Measurements from ENCODE around the gene ECE1.

The ECE1 gene

DNA sequence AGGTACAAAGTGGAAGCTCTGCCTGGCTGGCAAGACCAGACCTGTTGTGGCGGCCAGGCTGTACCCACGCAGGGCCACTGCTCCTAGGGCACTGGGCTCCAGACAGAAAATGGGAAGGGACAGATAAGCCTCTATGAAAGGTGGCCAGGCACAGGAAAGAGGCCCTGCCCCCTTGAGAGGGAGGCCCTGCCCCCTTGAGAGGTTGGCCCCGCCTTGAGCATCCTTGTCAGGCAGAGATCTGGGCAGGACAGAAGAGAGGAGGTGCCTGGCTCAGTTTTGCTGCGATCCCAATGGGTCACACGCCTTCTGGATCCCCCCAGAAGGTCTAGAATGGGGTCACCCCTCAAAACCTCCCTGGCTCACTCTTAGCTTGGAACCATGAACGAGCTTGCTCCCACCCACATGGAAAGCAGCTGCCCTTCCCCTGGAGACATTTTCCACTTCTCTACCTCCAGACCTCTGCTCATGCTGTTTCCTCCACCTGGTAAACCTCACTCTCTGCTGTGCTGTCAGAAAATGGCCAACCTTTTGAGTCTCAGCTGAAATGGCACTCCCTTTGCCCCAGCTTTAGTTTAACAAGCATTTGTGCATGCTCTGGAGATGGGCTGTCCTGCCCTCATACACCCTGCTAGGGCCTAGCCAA is 17.5 kb upstream of the ECE1 start:
- DNase-seq, result no peak

DNA sequence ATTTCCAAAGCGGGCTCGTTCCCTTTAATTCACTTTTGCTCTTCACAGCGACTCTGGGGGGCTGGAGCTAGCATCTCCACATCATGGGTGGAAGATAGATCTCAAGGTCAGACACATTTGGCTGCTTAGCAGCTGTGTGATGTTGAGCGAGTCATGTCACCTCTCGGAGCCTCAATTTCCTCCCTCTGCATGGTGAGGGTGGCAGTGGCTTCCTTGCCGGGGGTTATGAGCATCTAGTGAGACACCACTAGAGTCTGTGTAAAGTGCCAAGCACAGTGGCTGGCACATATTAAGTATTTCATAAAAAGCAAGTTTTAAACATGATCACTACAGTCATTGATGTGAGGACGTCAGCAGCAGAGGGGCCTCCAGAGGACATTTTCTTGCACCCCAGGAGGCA is 16.9 kb upstream of the ECE1 start:
- no peak for DNase-seq

DNA sequence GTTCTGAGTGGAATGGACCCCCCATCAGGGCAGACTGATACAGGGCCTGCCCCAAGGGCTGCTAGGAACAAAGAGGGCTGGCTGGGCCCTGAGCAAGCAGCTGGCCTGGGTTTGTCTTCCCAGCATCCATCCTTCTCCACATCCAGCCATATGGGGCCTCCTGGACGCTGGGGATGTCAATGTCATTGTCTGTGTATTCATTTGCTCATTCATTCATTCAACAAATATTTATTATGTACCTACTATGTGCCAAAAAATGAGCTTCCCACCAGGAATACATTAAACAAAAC is 15.6 kb upstream of the ECE1 start:
- DNase-seq, result no peak

GRCh38 chr1:21305155-21305899 is 15.1 kb upstream of the ECE1 start:
- no peak for DNase-seq

DNA sequence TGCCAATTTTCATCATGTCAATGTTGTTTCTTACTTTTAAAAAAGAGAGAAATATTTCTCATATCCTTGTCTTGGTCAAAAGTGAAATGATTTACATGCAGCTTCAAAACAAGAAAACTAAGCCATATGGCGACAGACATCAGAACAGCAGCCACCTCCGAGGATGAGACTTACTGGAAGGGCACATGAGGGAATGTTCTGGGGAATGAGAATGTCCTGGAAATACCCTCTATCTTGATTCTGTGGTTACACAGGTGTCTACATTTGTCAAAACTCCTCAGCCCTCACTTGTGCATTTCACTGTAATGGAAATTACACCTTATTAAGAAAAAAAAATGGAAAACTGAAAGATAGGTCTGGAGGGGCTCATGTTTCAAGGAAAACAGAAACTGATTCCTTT is 14.2 kb upstream of the ECE1 start:
- no peak for DNase-seq

DNA sequence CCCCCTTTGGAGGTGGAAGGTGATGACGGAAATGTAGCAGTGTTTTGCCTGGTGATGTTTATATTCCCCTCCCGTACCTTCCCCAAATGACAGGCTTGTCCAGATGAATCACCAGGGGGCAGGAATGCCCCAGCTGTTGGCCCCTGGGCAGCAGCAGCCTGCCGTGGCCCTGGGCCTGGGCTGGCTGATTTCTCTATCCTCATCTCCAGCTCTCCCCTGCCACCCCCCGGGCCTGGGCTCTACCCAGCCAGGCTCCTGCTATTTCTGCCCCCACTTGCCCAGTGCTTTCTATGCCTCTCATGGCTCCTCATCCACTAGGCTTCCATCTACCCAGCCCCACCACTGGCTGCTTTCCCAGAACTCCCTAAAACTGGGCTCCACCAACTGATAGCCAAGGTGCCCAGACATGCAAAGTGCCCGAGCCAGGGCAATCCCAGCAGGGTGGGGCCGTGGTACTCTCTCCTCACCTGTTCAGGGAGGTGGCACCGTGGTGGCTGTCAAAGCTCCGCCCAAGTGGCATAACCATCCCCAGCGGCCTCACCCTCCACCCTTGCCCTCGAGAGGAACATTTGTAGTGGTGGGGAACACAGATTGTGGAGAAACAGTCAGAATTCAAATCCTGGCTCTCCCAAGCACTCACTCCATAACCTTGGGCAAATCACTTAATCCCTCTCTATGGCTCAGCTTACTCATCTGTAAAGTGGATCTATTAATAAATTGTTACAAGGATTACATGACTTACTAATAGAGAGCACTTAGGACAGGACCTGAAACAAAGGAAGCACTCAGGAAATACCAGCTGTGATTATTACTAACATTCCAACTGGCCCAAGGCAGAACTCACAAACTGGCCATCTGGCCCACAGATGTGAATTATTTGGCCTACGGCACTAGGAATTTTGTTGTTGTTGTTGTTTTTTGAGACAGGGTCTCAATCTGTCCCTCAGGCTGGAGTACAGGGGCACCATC is 12.8 kb upstream of the ECE1 start:
- no peak for DNase-seq

DNA sequence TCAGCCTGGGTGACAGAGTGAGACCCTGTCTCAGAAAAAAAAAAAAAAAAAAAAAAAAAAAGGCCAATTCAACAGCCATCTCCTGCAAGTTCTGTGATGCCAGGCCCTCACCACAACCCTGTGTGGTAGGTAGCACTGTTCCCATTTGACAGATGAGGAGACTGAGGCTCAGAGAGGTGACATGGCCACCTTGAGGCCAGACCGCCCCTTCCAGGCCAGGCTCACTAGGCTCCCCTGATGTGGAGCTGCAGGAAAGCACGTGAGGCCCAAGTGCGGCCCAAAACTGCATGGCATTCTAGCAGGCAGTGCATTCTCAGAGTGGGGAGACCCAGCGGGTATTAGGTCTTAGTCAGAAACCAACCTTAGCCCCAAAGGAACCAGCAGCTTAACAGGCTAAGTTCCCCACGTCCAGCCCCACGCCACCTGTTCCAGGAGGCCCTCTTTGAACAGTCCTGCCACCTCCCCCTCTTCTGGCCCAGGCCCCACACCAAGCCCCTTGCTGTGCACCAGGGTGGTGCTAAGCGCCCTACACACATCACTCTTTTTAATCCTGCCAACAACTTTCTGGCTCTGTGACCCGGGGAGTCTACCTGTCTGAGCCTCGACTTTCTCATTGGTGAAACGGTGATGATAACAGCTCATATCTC is 11.7 kb upstream of the ECE1 start:
- DNase-seq, result no peak

- no peak for DNase-seq
Observed at GRCh38 chr1:21300774-21301173, 10.5 kb upstream of the ECE1 start.

DNA sequence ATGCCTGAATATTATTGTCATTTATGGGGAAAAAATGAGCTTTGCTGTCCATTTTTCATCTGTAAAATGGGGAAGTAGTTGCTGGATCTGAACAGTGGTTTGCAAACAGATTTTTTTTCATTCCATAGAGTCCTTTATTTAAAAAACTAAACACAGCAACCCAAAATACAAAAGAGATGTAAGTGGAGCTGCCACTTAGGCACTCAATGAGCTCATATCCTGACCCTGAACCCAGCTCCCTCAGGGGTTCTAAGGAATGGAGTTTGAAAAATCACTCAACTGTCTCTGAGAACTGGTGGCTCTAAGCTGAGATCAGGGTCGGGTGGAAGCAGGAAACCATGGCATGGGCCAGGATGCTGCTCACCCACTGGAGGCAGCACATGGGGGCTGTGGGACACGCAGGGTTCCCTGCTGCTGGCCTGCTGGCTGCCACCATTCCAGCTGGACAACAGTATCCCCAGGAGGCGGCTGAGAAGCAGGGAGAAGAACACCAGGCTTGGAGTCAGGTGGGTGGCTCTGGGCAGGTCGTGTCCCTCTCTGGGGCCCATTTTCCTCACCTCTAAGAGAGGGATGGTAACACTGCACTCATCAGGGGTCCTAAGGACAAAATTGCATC is 9.6 kb upstream of the ECE1 start:
- no peak for DNase-seq

- no peak for DNase-seq
Observed at GRCh38 chr1:21298981-21299391, 8.7 kb upstream of the ECE1 start.

GRCh38 chr1:21297975-21298374 is 7.7 kb upstream of the ECE1 start:
- no peak for DNase-seq

- no peak for DNase-seq
Observed at GRCh38 chr1:21296509-21297354, 6.5 kb upstream of the ECE1 start.

- no peak for DNase-seq
Observed at GRCh38 chr1:21295545-21295944, 5.3 kb upstream of the ECE1 start.

DNA sequence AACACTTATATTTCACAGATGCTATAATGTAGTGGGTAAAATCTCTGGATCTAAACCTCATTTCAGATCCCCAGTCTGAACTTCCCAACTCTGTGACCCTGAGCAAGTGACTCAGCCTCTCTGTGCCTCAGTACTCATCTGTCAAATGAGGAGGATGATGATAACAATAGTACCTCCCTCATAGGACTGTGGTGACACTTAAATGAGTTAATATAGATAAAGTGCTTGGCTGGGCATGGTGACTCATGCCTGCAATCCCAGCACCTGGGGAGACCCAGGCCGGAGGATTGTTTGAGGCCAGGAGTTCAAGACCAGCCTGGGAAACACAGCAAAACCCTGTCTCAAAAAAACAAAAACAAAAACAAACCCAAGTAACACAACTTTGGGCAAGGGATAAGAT is 4.7 kb upstream of the ECE1 start:
- DNase-seq, result no peak

DNA sequence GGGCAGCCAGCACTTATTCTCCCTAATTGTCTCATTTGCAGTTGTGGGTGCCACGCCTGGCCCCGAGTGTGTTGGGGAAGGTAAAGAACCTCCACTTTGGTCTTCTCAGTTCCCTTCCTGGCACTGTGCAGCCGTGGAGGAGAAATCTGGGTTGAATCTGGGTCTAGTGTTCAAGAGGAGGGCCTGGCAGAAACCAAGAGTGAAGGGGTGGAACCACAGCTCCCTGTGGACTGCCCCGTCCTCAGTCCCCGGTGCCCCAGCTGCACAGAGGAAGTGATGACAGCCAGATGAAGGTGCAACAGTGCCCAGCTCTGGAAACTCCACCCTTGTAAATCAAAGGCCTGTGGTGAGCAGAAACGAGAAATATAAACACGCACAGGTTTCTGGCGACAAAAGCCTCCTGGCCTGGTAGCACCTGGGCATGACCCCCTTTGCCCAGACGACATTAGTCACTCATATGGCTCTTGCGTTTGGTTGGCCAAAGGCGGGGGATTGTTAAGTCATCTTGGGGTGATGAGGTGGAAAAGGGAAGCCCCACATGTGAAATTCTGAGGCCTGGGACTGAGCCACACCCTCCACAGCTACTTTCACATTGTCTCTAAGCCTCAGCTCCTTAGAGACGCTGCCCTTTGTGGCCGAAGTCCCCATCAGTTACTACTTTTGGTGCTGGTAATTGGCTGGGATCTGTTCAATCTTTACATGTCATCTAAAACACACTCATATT is 4.2 kb upstream of the ECE1 start:
- DNase-seq, result no peak

DNA sequence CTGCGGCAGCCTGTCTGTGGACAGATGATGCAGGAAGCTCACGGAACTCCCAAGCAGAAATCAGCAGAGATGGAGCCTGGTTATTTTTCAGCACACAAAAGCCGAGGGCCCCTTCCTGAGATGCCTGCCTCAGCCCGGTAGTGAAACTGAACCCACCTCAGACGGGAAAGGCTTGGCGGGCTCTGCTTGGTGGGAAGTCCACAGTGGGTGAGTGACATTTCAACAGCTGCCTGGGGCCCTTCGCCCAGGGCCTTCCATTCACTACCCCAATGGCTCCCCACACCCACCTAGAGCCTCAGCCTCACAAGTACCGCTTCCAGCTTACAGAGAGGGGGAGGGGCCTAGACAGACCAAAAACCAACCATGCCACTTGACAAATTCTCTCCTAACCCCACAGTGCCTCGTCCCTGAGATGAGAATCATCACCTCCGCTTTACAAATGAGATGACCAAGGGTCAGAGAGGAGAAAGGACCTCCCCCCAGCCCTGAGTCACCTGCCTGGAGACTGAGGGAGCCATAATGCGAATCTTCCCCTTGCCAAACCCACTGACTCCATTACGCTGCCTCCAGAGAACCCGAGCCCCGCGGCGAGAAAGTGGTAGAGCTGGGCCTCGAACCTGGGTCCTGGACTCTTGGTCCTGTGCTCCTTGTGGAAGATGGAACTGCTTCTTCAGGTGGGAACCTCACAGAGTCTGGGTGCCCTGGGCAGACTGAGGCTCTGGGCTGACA is 3.4 kb upstream of the ECE1 start:
- no peak for DNase-seq

DNA sequence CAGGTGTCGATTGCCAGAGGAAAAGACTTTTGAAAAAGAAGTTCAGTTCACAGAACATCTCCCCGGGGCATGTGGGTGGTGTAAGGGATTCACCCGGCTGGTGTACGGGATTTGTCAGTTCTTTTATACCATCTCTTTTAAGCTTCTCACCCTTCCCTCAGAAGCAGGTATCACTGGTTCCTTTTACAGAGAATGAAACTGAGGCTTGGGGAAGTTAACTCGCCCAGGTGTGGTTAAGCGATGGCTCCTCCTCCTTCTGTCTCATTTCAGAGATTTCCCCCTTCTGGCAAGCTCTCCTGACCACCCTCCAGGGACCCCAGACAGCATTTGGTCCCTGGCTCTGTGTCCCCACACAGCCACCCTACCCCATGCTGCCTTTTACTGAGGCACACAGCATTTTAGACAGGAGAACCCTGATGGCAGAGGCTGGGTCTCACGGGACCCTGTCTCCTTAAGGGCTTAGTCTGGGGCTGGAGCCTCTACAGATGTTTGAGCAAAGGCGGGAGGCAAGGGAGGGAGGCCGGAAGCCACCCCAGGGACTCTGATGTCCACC is 2.8 kb upstream of the ECE1 start:
- DNase-seq, result no peak

- DNase-seq, result no peak
Observed at GRCh38 chr1:21292503-21292983, 2.3 kb upstream of the ECE1 start.

- DNase-seq, result no peak
Observed at GRCh38 chr1:21291964-21292363, 1.7 kb upstream of the ECE1 start.

DNA sequence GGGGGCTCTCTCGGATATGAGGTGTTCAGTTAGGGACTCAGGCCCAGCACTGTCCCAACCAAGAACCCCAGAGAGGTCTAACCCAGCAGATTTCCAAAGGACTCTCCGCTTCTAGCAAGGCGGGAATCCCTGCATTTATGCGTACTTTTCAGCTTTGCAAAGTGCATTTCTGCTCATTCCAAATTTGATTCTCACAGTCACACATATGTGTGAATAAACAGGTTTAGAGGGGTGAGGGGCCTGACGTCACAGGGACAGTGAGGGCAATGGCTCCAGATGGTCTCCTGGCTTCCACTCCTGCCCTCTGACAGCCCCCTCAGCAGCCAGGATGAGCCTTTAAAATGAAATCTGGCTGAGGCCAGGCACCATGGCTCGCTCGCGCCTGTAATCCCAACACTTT is 921 bp upstream of the ECE1 start:
- no peak for DNase-seq
